HG03457 (cell line): ENCODE data around the gene TAF11.
"Not testable (repeated sequence)": the region's sequence is repeated elsewhere in the genome, so short reads cannot be mapped to it uniquely, and the experiment has no call there.

ENCODE experiments used
- ATAC-seq: cut with Tn5 transposase; IDR thresholded peaks from one replicate; pipeline ENCODE4 v1.9.1; 2021; ENCODE audit warnings: moderate number of reproducible peaks; ENCODE audit not compliant: unreplicated experiment

TAF11 gene

DNA sequence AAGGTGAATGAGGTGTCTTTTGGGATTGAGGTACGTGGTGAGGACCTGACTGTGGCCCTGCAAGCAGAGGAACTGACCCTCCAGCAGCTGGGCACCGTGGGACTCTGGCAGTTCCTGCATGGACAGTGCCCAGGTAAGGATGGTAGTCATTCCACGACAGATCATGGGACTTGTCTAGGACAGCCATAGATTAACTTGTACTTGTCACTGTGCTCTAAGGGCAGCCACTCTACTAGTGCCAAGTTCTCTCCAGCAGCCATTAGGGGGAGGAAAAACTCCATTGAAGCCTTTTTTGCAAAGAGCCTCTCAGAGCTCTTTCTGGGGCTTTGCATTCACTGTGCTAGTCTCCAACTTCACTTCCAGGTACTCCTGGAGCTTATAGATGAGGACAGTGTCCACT lies 20.4 kb downstream of the TAF11 start:
- no peak for ATAC-seq

DNA sequence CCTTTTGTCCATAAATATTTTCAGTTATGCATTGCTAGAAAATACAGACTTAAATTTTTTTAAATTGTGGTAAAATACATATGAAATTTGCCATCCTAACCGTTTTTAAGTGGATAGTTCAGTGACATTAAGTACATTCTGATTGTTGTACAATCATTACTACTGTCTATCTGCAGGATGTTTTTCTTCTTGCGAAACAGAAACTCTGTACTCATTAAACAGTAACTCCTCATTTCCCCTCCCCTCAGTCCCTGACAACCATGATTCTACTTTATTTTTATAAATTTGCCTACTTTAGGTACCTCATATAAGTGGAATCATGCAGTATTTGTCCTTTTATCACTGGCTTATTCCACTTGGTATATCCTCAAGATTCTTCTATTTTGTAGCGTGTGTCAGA lies 21.3 kb downstream of the TAF11 start:
- no peak for ATAC-seq

DNA sequence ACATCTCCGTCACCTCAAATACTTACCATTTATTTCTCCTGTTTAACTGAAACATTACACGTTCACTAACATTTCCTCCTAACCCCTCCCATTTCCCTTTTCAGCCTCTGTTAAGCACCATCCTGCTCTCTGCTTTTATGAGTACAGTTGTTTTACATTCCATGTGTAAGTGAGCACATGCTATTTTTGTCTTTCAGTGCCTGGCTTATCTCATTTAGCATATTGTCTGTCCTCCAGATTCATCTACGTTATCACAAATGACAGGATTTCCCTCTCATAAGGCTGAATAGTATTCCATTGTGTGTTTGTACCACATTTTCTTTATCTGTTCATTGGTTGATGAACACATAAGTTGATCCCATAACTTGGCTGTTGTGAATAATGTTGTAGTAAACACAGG lies 22.7 kb downstream of the TAF11 start:
- no peak for ATAC-seq

DNA sequence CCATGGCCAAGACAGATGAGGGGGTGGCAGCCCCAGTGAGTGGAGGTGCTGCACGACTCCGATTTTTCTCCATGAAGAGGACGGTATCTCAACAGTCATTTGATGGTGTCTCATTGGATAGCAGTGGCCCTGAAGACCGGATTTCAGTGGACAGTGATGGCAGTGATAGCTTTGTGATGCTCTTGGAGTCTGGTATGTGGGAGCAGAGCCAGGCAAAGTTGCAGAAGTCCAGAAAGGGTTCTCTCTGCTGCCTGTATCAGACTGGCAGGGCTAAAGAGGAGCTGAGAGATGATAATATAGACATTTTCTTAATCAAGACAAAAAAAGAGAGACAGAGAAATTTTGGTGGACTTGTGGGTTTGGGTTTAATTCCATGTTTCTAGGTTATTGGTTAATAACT lies 23.8 kb downstream of the TAF11 start:
- ATAC-seq: no peak

DNA sequence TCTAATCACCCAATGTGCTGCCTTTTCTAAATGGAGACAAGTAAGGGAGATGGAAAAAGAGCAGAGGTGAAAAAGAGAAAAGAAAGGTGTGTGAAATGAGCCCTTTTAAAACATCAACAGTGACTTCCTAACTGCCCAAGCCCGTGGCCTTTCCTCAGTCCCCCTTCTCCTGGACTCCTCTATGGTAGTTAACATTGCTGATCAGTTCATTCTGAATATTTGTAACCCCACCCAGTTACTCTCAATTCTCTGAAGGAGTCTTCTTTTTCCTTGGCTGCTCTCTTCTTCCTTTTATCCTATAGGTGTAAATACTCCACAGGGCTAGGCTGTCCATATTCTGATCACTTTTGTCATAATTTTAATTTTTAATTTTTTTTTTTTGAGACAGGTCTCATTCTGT lies 27.1 kb downstream of the TAF11 start:
- no peak for ATAC-seq

DNA sequence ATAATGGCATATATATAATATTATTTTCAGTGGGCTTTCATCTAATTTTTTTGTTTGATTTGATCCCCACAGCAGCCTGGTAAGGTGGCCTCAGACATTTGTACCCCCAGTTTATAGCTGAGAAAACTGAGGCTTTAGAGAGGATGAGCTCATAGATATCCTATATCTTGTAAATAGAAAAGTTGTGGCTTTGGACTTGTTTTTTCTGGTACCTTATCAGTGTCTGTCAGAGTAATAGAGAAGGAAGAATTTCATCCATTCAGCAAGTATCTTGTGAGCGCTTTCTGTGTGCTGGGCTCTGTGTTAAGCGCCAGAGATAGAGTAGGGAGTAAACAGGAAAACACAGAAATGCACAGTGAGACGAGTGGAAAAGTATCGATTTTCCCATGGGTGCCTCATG lies 27.9 kb downstream of the TAF11 start:
- ATAC-seq: no peak

DNA sequence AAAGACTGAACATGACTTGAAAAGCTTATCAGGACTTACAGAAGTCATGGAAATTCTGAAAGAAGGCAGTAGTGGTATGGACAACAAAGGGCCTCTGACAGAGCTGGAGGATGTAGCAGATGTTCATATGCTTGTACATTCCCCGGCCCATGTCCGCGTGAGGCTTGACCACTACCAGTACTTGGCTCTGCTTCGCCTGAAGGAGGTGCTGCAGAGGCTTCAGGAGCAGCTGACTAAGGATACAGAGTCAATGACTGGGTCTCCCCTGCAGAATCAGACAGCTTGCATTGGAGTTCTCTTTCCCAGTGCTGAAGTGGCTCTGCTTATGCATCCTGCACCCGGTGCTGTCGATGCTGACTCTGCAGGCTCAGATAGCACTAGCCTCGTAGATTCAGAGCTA lies 29.2 kb downstream of the TAF11 start:
- no peak for ATAC-seq

DNA sequence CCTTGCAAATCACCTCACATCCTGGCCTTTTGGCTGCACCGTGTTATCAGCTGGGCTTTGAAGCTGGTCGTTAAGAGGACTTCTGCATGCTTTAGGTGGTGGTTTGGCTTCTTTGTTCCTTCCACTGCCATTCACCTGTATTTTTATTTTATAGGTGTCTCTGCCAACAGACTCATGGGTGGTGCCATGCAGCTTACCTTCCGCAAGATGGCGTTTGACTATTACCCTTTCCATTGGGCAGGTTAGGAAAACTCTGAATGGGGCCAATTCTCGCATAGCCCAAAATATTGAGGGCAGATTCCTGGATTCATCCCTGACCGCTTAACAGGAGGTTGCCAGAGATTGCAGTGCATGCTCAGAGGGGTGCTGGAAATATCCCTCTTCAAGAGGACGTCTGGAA lies 32.4 kb downstream of the TAF11 start:
- ATAC-seq: no peak

DNA sequence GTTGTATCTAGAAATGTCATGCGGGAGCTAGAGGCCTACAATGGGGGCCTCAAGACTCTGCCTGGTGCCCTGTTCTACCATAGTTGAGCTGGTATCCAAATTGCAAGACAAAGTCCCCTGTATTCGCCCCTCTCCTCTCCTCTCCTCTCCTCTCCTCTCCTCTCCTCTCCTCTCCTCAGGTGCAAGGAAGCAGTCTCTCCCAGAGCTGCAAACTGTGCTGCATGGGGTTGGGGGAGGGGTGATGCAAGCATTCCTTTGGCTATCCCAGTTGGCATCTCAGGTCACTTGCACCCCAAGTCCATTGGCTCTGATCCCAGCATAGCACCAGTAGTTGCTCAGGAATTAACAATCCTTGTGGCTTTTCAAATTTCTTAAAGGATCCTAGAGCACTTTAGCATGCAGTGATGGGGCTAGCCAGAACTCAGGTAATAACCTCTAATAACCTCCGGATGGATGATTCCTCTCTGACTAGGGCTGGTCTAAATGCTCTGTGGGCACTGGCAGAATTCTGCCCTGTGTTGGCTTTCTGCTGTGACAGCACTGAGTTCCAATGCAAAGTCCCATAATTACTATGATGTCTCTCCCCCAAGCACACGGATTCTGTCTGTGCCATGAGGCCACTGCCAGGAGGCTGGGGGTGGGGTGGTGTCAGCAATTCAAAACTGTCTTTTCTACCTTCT lies 35.3 kb downstream of the TAF11 start:
- no peak for ATAC-seq

DNA sequence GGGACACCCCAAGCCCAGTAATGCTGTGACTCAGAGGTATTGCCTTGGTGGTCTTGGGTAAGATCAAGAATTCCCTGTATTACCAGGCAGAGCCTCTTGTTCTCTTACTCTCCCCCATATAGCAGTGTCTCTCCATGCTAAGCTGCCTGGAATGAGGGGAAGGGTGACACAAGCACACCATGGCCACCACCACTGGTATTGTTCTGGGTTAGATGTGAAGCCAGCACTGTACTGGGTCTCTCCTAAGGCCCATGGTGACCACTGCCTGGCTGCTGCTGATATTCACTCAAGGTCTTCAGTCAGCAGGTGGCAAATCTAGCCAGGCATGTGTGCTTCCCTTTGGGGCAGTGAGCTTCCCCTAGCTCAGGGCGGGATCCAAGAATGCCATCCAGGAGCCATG lies 36.5 kb downstream of the TAF11 start:
- no peak for ATAC-seq

DNA sequence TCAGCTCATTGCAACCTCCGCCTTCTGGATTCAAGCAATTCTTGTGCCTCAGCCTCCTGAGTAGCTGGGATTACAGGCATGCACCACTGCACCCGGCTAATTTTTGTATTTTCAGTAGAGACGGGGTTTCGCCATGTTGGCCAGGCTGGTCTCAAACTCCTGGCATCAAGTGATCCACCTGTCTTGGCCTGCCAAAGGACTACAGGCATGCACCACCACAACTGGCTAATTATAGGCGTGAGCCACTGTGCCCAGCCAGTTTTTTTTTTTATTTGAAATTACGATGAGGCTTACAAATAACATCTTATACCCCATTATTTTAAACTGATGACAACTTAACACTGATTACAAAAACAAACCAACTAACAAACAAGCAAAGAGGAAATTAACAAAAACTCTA lies 38.8 kb downstream of the TAF11 start:
- ATAC-seq: not testable (repeated sequence)

DNA sequence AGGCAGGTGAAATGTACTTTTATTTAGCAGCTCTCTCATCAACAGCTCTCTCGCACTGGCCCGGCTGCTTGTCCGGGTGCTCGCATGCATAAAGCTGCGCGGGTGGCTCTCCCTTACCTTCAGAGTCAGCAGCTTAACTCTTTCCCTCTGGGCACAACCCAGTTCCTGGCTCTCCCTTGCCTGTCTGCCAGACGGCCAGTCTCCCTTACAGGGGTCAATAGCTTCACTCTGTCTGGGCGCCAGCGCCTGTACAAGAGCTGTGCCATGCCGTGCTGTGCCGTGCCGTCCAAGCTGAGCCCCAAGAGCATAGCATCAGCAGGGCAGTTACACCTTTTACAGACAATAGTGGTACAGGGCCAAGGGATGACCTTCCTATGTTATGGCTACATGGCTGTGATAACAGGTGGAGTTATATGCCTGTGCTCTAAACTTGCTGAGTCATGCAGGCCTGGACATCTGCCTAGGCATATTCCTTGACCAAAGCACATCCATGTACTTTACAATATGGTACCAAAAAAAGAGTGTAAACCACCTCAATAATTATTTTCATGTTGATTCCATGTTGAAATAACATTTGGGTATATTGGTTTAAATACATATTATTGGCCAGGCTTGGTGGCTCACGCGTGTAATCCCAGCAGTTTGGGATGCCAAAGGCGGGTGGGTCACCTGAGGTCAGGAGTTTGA lies 48.0 kb downstream of the TAF11 start:
- ATAC-seq: no peak

DNA sequence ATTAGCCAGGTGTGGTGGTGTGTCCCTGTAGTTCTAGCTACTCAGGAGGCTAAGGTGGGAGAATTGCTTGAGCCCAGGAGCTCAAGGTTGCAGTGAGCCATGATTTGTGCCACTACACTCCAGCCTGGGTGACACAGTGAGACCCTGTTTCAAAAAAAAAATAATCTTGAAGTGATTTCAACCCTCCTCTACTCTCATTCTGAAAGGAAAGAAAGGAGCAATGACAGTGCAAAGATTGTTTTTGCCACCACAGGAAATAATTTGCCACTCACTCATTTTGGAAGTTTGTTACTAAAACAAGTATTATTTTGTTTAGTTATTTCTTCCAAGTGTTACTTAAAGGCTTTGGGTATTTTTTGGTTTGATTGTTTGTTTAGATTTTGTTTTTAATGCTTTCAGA lies 50.3 kb downstream of the TAF11 start:
- no peak for ATAC-seq

DNA sequence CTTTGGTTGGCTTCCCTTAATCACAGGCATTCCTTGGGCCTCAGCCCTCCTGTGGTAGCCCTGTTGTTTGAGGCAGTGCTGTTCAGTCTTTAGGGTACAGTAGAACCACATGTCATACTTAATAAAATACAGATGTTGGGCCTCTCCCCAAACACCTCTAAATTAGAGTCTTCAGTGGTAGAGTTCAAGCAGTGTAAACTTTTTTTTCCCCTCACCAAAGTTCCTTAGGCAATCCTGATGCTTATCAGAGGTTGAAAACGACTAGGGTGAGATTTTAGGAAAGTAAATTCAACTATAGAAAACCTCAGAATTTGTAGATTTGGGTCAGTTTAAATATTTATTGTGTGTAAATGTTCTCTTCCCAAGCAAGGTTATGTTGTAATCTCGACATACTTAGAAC lies 51.4 kb downstream of the TAF11 start:
- no peak for ATAC-seq

DNA sequence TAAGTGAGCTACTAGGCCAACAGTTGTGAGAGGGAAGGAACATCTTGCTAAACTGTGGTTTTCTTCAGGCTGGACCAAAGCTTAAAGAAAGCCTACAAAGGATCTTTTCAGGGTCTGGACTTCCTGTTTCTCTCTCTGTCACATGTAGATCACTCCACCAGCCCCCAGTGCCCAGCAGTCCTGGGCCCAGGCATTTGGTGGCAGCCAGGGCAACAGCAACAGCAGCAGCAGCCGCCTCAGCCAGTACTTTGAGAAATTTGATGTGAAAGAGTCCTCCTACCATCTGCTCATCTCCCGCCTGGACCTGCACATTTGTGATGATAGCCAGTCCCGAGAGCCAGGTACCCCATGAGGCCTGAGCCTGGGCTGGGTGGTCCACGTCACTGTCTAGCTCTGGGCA lies 51.8 kb downstream of the TAF11 start:
- ATAC-seq: no peak

DNA sequence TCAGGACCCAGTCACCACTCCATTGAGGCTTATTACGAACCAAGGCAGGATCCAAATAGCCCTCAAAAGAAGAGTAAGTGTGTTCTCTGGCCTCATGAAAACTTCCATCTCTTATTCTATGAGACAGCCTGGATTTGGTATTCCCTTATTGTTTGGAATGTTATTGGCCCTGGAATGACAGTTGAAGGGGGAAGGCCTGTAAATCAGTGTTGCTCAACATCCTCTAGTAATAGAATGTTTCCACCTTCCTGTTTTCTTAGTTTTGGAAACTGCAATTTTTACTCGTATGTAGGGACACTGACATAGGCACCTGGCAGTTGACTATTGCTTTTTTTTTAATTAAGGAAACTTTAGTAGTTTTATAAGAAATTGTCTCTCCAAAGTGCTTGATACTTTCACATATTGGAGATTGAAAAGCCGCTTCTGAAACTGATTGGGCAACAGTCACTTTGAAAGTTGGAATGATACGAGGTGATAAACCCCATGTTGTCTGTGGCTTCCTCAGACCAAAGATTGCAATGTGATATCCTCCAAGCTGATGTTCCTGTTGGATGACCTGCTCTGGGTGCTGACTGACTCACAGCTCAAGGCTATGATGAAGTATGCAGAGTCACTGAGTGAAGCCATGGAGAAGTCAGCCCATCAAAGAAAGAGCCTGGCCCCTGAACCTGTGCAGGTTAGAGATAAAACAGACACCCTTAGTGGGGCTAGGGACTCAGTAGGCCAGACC lies 52.9 kb downstream of the TAF11 start:
- ATAC-seq: no peak

DNA sequence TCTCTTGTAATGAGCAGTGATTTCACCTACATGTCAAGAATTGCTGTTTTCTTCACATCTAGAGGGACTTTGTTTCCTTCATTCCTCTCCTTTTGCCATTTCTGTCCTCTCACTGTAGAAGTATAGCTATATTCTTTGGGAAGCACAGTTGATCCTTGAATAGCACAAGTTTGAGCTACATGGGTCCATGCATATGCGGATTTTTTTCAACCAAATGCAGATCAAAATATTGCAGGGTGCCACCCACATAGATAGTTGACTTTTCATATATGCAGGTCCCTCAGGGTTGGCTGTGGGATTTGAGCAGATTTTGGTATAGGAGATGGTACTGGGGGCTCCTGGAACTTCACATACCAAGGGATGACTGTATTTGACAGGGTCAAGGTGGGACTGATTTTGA lies 54.9 kb downstream of the TAF11 start:
- ATAC-seq: no peak

DNA sequence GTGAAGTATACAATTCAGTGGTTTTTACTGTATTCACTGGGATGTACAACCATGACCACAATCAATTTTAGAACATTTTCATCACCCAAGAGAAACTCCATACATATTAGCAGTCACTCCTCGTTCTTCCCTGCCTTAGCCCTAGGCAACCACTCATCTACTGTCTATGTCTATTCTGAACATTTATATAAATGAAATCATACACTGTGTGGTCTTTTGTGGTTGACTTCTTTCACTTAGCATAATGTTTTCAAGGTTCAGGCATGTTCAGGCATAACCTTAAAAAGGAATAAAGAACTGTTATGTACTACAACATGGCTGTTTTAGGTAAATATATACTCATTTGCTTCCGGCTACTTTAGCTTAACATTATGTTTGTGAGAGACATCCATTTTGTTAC lies 58.7 kb downstream of the TAF11 start:
- ATAC-seq: no peak
